Brain microvascular endothelial cell (primary cell): Measurements from ENCODE around the gene CENPP.

ENCODE experiments used
- DNase-seq: peaks from one replicate; pipeline ENCODE4 v3.0.0-alpha.2; 2020
- H3K27ac ChIP-seq: fragments of 250-450 bp; sonication (Bioruptor Pico); 2 replicates; pipeline ENCODE4 v1.5.1; 2020; ENCODE audit warnings: mild to moderate bottlenecking, moderate library complexity
- H3K27me3 ChIP-seq: fragments of 250-450 bp; sonication (Bioruptor Pico); replicated peaks from 2 replicates; pipeline ENCODE4 v1.5.1; 2020; ENCODE audit warnings: mild to moderate bottlenecking
- H3K36me3 ChIP-seq: fragments of 250-450 bp; sonication (Bioruptor Pico); replicated peaks from 2 replicates; pipeline ENCODE4 v1.5.1; 2020; ENCODE audit warnings: mild to moderate bottlenecking
- H3K4me3 ChIP-seq: 2 replicates; pipeline ENCODE4 v1.5.1; 2011; ENCODE audit warnings: low read depth, mild to moderate bottlenecking, control low read depth, low read length, moderate library complexity
- in situ Hi-C: cut with HindIII; loops from 2 replicates; pipeline ENCODE4 v1.10.0; 2017; ENCODE audit warnings: low sequenced_read_pairs, low pct_ligation_motif_present
- TF ChIP-seq, protein P1 (sequence below): IDR thresholded peaks from 2 replicates; pipeline ENCODE4 v1.5.1; 2011; ENCODE audit warnings: low read depth, mild to moderate bottlenecking, moderate library complexity, low read length, control low read depth, inconsistent platforms; ENCODE audit errors: missing control alignments

CENPP gene

DNA sequence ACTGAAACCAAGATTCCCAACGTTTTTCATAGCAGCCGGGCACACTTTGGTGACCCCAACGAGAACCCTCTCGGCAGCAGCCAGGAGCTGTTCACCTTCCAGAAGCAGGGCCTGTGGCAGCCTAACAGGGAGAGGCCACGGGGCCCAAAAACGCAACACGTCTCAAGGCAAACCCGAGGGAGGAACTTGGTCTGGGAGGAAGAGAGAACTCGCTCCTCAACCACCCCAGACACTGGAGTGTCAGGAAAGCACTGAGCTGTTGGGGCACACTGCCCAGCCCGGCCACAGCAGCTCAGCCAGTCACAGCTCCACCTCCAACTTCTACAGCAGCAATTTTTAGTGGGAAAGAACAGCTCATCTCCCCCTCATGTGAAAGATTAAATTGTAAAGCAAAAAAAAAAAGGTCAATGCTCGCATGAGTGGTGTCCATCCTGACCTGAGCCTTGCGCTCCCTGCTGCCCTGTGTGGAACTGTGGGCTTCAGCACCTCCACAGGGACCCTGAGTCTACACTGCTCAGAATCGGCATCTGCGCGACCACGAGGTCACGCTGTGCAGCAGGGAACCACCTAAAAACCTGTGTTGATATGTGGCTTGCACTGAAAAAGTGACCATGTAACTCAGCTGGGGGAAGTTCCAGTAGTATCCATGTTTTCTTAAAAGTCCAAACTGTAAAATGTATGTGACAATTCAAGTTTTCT lies 289.2 kb downstream of the CENPP start:
- Histone ChIP-seq H3K36me3 (peaks cover 59% of the 10 kb centered on the region), H3K27me3 (no peaks in the 10 kb centered on the region), H3K27ac (no peak overlapping the region), H3K4me3 (no peak overlapping the region)
- in situ Hi-C loops: no loop called here
- no peak for DNase-seq
- TF ChIP-seq, protein P1, sequence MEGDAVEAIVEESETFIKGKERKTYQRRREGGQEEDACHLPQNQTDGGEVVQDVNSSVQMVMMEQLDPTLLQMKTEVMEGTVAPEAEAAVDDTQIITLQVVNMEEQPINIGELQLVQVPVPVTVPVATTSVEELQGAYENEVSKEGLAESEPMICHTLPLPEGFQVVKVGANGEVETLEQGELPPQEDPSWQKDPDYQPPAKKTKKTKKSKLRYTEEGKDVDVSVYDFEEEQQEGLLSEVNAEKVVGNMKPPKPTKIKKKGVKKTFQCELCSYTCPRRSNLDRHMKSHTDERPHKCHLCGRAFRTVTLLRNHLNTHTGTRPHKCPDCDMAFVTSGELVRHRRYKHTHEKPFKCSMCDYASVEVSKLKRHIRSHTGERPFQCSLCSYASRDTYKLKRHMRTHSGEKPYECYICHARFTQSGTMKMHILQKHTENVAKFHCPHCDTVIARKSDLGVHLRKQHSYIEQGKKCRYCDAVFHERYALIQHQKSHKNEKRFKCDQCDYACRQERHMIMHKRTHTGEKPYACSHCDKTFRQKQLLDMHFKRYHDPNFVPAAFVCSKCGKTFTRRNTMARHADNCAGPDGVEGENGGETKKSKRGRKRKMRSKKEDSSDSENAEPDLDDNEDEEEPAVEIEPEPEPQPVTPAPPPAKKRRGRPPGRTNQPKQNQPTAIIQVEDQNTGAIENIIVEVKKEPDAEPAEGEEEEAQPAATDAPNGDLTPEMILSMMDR: no peak

DNA sequence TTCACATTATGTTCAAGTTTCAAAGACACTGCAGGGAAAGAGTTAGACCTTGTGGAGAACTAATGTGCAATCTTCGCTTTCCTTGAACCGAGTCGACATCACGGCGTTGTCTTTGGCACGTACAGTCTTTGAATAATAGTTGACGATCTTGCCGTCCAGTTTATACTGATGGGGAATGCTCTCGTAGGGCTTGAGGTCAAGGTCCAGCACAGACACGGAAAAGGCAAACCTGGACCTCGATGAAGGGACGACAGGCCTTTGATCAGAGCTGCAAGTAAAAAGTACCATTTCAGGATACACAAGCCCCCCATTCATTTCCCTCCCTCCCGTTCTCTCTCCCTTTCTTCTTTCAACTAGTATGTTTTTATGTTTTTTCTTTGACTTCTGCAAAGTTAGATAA lies 290.0 kb downstream of the CENPP start:
- H3K36me3 ChIP-seq: peaks cover 62% of the 10 kb centered on the region
- no peaks in the 10 kb centered on the region for H3K27me3 ChIP-seq
- in situ Hi-C loops: no loop called here
- no peak overlapping the region for H3K27ac ChIP-seq
- H3K4me3 ChIP-seq: no peak overlapping the region
- DNase-seq: no peak
- TF ChIP-seq, protein P1: no peak

DNA sequence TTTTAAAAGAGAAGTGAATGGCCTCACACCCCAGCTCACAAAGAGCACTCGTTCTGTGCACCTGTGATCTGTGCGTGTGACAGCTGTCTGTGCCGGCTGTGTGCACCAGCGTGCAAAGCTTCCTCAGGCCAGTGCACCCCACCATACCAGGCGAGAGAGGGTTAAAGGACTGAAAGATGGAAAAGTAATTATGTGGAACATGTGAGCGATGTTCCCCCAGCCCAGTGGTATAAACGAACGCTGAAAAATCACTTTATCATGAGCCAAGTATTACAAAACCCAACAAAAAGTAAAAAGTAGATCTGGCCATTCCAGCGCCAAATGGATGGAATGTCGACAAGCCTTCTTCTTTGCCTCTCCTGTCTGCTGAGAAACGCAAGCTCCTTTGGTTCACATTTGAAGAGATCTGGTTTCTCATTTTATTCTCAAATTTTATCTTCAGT lies 290.5 kb downstream of the CENPP start:
- Histone ChIP-seq H3K36me3 (peaks cover 63% of the 10 kb centered on the region), H3K27me3 (no peaks in the 10 kb centered on the region), H3K27ac (no peak overlapping the region), H3K4me3 (no peak overlapping the region)
- in situ Hi-C loops: no loop called here
- DNase-seq: no peak
- TF ChIP-seq, protein P1: no peak

DNA sequence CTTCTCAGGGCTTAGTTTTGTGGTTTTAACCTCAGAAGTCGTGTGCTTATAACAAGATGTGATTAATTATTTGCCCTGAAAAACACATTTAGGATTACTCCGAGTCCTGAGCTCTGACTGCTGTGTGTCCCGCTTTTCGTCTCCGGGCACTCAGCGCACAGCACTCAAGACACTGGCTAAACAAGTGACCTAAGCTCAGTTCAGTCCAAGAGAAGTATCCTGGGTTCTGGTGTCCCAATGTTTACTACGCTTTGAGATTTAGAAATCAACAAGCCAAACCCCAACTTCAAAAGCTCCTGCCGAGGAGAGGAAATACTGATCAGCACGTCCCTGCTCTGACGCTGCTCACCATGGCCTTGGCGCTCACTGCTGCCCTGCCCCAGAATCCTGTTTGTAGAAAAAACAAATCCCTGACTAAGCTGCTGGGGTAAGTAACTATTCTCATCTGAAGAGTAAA lies 290.9 kb downstream of the CENPP start:
- TF ChIP-seq, protein P1: no peak
- Histone ChIP-seq H3K4me3 (no peak overlapping the region), H3K27ac (no peak overlapping the region), H3K36me3 (peaks cover 61% of the 10 kb centered on the region), H3K27me3 (no peaks in the 10 kb centered on the region)
- in situ Hi-C loops: no loop called here
- no peak for DNase-seq

DNA sequence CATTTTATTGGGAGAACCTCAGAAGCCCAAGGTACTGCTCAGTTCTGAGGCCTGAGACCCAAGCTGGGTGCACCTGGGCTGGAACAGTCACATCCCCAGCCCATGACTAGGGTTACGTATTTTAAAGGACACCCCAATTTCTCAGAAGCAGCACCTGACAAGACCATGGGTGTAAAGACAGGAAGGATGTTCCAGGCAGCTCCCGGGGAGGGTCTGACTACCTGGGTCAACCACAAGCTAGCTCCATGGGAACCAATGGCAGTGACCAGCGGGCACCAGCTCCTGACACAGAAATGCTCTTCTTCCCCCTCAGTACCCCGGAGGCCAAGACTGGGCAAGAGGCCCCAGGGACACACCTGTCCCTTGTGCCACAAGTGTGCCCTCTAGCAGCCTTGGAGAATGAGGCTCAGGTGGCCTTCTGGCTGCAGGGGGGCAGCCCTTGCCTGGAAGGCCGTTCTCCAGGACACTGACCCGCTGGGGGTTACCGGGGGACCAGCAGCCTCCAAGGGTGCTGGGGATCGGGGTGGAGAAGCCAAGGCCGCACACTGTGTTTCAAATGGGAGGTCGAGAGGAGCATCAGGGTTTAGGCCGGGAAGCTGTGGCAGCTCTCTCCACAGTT lies 291.6 kb downstream of the CENPP start:
- peaks cover 57% of the 10 kb centered on the region for H3K36me3 ChIP-seq
- in situ Hi-C loops: no loop called here

More for the DNA sequence above, 291.6 kb downstream of the CENPP start:
- Histone ChIP-seq H3K27ac (no peak overlapping the region), H3K4me3 (no peak overlapping the region), H3K27me3 (no peaks in the 10 kb centered on the region)
- TF ChIP-seq, protein P1: no peak
- DNase-seq: no peak
